NCI-H226 (cell line): ENCODE results near the gene PLXNA4.
A peak's percentile ranks its signal among the peaks of the same experiment; 100 is the strongest.

ENCODE experiments used
- DNase-seq: peaks from one replicate; pipeline ENCODE4 v3.0.0-alpha.2; 2015

PLXNA4 gene

DNA sequence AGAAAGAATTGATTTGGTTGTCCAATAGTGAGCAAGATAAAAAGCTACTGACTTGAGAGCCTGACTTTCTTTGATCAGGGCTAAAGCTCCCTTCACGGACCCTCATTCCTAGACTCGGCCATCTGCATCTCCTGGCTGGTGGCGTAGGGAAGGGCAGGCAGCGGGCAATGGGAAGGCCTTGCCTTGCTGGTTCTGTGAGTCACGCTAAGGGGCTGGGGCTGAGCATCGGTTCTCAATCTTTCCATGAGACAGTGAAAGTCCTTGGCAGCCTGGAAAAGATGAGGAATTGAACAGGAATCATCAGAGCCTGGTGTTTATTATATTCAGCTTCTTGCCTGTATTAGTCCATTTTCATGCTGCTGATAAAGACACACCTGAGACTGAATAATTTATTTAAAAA lies 475.3 kb downstream of the PLXNA4 start:
- DNase-seq = no peak

DNA sequence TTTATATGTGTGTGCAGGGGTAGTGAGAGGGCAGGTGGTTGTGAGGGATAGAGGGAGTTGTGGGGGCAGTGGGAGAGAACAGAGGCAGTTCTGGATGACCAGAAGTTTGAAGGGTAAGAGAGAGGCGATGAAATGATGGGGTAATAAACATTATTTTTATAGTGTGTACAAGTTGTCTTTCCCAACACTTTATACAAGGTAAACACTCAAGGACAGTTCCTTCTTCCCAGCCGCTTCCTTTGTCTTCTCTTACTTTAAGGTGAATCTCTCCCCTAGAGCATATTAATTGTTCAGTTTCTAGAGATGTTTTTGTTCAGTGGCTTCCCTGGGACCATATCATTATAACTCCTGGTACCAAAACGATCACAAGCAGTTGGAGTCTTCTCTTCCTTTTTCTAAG lies 475.8 kb downstream of the PLXNA4 start:
- DNase-seq = no peak

DNA sequence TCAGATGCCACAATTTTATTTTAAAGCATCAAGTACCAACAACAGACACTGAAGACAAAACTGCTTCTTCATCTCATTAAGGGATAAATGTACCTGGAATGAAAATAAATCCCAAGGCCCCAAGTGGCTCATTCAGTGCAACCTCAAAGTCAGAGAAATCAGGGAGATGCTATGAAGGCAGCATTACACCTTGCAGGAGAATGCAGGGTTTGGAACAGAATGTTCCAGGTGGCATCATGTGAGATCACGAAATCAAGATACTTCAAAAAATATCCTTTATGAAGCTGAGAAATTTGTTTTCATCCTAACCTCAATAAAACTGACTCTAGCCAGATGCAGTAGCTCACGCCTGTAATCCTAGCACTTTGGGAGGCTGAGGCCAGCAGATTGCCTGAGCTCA lies 477.1 kb downstream of the PLXNA4 start:
- DNase-seq = no peak

DNA sequence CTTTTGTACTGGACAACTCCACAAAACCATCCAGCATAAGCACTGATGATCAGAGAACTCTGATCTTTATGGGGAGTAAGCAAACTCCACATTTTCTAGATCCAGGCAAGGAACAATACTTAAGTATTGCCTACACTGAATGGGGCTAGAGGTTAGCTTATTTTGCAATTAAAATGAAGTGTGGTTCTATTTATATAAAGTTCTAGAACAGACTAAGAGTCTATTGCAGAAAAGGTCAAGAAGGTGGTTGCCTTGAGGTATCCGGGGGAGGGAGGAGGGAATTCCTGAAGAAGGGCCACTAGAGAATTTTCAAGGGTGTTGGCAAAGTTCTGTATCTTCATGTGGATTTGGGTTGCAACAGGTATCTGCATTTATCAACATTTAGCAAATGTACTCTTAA lies 477.9 kb downstream of the PLXNA4 start:
- no peak for DNase-seq

GRCh38 chr7:132097550-132098134 lies 478.6 kb downstream of the PLXNA4 start:
- no peak for DNase-seq

GRCh38 chr7:132095111-132095765 lies 481.0 kb downstream of the PLXNA4 start:
- DNase-seq = no peak

GRCh38 chr7:132092106-132092505 lies 484.2 kb downstream of the PLXNA4 start:
- DNase-seq = no peak

DNA sequence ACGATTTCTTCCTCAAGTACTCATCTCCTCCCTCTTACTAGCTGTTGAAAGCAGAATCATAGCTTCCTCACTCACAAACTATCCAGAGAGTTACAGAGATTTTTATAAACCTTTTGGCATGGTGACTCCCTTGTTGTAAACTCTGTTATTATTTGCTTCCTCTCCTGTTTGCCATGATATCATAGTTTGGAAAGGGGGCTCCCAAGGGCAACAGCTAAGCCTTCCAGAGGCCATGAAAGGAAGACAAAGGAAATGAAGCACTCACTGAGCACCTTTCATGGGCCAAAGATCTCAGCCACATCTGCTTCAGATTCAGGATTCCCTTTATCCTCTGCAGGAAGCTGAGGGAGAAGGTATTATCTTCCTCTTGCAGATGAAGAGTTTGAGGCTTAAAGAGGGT lies 484.6 kb downstream of the PLXNA4 start:
- no peak for DNase-seq

GRCh38 chr7:132090444-132090843 lies 485.8 kb downstream of the PLXNA4 start:
- no peak for DNase-seq

GRCh38 chr7:132089356-132089755 lies 486.9 kb downstream of the PLXNA4 start:
- no peak for DNase-seq

- no peak for DNase-seq
Measured at GRCh38 chr7:132087421-132087820, 488.8 kb downstream of the PLXNA4 start.

- DNase-seq = peak; percentile 73
Measured at GRCh38 chr7:132084776-132085388, 491.4 kb downstream of the PLXNA4 start.

DNA sequence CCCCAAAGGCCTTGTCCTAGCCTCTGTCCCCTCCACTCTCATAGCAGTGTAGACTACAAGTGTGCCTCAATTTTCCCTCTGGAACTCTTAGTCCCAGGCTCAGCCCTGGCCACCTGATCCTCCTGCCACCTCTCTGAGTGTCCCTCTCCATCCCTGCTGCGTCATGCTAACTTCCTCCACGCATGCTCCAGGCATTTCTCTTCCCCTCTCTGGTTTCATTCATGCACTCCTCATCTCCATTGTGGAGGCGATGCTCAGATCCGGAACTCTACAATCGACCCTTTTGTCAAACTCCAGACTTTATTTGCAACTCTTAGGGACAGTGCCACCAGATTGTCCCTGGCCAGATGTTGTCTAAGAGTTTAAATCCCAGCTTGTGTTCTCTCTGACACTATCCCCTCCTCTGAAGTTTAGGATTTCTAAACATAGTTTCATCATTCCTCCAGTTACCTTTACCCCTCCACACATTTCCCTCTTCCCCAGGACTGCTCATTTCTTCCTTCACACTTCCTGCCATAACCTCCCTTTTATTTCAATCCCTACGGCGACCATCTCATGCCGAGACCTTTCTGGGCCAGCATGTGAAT lies 492.6 kb downstream of the PLXNA4 start:
- DNase-seq = no peak

GRCh38 chr7:132083126-132083525 lies 493.1 kb downstream of the PLXNA4 start:
- no peak for DNase-seq

- no peak for DNase-seq
Measured at GRCh38 chr7:132082394-132082793, 493.9 kb downstream of the PLXNA4 start.

GRCh38 chr7:132081686-132082085 lies 494.6 kb downstream of the PLXNA4 start:
- DNase-seq = no peak

- DNase-seq = peak; percentile 57
Measured at GRCh38 chr7:132080967-132081668, 495.2 kb downstream of the PLXNA4 start.

- no peak for DNase-seq
Measured at GRCh38 chr7:132080467-132080866, 495.8 kb downstream of the PLXNA4 start.

DNA sequence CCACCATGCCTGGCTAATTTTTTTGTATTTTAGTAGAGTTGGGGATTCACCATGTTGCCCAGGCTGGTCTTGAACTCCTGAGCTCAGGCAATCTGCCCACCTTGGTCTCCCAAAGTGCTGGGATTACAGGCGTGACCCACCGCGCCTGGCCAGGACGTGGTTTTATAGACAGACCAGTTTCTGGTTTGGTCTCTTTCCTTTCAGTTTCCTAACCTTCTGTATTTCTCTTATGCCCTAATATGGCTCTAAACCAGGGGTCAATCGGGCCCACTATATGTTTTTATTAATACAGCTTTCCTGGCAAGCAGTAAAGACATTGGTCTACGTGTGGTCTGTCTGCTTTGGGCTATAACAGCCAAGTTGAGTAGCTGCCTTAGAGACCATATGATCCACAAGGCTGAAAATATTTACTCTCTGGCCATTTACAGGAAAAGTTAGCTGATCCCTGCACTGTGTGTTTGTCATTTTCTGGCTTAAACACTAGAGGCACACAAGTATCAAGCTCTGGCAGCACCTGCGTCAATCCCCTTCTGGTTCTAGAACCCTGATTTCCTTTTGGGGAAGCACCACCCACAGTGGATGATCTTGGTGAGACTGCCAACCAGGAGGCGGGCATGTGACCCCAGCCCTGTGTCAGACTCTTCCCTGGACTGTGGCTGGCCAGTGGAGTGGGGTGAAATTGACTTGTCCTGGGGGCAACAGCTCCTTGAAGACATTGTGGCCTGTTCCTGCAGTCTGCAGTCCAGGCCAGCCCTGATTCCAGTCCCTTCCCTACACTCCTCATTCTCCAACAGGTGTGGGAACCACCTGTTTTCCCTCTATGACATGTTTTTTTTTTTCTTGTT lies 497.2 kb downstream of the PLXNA4 start:
- DNase-seq = no peak

DNA sequence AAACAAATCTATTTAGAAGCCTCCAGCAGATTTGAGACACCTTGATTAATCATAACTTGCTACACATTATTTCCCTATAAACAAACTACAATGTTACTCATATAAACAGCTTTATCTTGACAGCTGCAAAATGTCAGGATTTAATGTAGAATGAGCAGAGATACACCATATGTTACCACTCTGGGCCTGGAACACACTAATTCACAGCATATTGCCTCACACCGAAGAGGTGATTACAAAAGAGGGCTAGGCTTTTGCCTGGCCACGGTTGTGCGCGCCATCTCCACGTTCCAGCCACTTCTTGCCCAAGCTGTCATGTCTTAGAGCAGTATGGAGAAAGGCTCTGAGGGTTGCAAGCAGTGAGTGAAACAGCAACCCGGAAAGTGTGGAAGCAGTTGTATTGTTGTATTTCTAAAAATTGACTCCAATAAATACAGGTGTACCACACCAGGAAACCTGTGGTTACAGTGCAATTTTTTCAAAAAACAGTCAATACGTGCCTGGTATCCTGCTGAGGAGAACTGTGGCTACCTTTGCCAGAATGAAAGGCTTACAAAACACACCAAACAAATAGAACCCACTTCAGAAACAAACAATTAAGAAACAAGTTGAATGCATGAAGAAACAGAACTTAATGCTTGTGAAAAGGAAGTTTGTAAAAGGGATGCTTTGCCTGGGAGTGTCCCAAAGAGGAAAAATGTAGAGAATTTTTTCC lies 498.1 kb downstream of the PLXNA4 start:
- DNase-seq = no peak

DNA sequence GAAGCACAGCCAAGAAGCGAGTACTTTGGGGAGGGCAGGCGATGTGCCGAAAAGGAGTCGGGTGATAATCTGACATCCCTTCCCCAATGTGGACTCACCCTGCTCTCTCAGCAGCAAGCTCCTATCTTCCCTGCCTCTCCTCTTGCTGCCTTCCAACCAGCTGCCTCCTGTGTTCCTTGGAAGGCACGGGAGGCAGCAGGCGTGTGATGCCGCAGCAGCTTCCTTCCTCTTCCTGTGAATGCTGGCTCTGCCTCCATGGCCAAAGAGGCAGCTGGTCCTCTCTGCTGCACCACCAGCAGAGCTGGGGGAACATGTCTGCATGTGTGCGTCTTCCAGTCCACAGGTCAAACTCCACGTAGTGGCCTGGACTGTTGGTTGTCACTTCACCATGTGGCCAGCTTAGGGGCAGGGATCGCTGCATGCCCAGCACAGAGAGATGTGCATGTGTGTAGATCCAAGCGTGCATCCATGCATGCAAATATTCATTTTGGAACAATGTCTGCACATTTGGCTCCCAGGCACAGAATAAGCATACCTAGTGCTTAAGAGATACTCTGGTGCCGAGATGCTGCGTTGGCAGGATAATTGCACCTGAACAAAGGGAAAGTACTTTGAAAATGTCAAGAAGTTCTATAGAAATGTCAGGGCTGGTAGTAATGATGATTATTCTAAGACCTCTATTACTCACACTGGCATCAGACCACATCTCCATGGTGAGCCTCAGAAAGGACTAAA lies 499.8 kb downstream of the PLXNA4 start:
- no peak for DNase-seq
